Fibroblast of lung (primary cell): ENCODE measurements around the gene PEX12.

Experiments used
- CTCF ChIP-seq, 2 donors: IDR thresholded peaks in 1 of 2; conservative IDR thresholded peaks in 1 of 2; 1 replicate in 1 of 2; 2 replicates in 1 of 2; pipeline ENCODE4 v1.5.1; 2011 to 2012; ENCODE audit warnings: low read length in 2 of 2, control low read depth in 1 of 2, inconsistent platforms in 1 of 2, low read depth in 1 of 2, mild to moderate bottlenecking in 1 of 2
- EZH2 ChIP-seq: IDR thresholded peaks from 2 replicates; pipeline ENCODE4 v1.5.1; 2012; ENCODE audit warnings: low read length, control low read depth, mild to moderate bottlenecking; ENCODE audit errors: missing control alignments

GRCh38 chr17:35568561-35568960 is 9.8 kb downstream of the PEX12 start:
- TF ChIP-seq CTCF (conservative IDR thresholded peaks at IDR 0.05 in 1 of 2, IDR thresholded peaks at IDR 0.05 in 1 of 2; ENCODE audit: low read depth in 1 of 2, low read length in 2 of 2) (no peak), EZH2 (no peak)
